ENCODE measurements around the gene TEX53.

TEX53 gene

GRCh38 chr9:114653556-114654159 is 3.9 kb downstream of the TEX53 start:
- no peak overlapping the region for H3K4me2 ChIP-seq (ENCODE audit: low read length)
- H3K79me2 ChIP-seq: no peaks in the 10 kb centered on the region
- no peaks in the 10 kb centered on the region for H3K27me3 ChIP-seq (ENCODE audit: control insufficient read depth, insufficient read depth, low read length)
- no peaks in the 10 kb centered on the region for H3K9me3 ChIP-seq (ENCODE audit: control insufficient read depth, low read length)
- H3K4me3 ChIP-seq (ENCODE audit: low read depth, low read length): no peak overlapping the region
- H3K27ac ChIP-seq: no peak overlapping the region
- TF ChIP-seq CTCF (IDR thresholded peaks at IDR 0.05): peak; percentile 78
- no peaks in the 10 kb centered on the region for H3K36me3 ChIP-seq (ENCODE audit: control insufficient read depth, insufficient read depth, low read length)
- H3K9ac ChIP-seq: no peak overlapping the region
- H2AFZ ChIP-seq: no peak overlapping the region
- H3K4me1 ChIP-seq: no peaks in the 10 kb centered on the region

- Histone ChIP-seq H3K4me3 (ENCODE audit: low read depth, low read length) (no peak overlapping the region), H3K27ac (no peak overlapping the region), H3K4me2 (ENCODE audit: low read length) (no peak overlapping the region), H3K9ac (no peak overlapping the region), H3K9me3 (ENCODE audit: control insufficient read depth, low read length) (no peaks in the 10 kb centered on the region), H3K27me3 (ENCODE audit: control insufficient read depth, insufficient read depth, low read length) (no peaks in the 10 kb centered on the region), H2AFZ (no peak overlapping the region), H3K4me1 (no peaks in the 10 kb centered on the region), H3K79me2 (no peaks in the 10 kb centered on the region), H3K36me3 (ENCODE audit: control insufficient read depth, insufficient read depth, low read length) (no peaks in the 10 kb centered on the region)
- no peak for TF ChIP-seq CTCF (IDR thresholded peaks at IDR 0.05)
Measured at GRCh38 chr9:114652776-114653555, 4.6 kb downstream of the TEX53 start.

GRCh38 chr9:114643896-114644295 is 13.7 kb downstream of the TEX53 start:
- H3K4me1 ChIP-seq: no peaks in the 10 kb centered on the region
- H3K4me2 ChIP-seq (ENCODE audit: low read length): no peak overlapping the region
- H3K36me3 ChIP-seq (ENCODE audit: control insufficient read depth, insufficient read depth, low read length): no peaks in the 10 kb centered on the region
- no peak overlapping the region for H2AFZ ChIP-seq
- no peak overlapping the region for H3K4me3 ChIP-seq (ENCODE audit: low read depth, low read length)
- no peaks in the 10 kb centered on the region for H3K27me3 ChIP-seq (ENCODE audit: control insufficient read depth, insufficient read depth, low read length)
- H3K27ac ChIP-seq: no peak overlapping the region
- TF ChIP-seq CTCF (IDR thresholded peaks at IDR 0.05): no peak
- H3K79me2 ChIP-seq: no peaks in the 10 kb centered on the region
- H3K9ac ChIP-seq: no peak overlapping the region
- H3K9me3 ChIP-seq (ENCODE audit: control insufficient read depth, low read length): no peaks in the 10 kb centered on the region

- Histone ChIP-seq H3K27me3 (ENCODE audit: control insufficient read depth, insufficient read depth, low read length) (no peaks in the 10 kb centered on the region), H3K27ac (no peak overlapping the region), H3K4me1 (no peaks in the 10 kb centered on the region), H3K4me3 (ENCODE audit: low read depth, low read length) (no peak overlapping the region), H3K79me2 (no peaks in the 10 kb centered on the region), H3K9ac (no peak overlapping the region), H3K9me3 (ENCODE audit: control insufficient read depth, low read length) (no peaks in the 10 kb centered on the region), H2AFZ (no peak overlapping the region), H3K36me3 (ENCODE audit: control insufficient read depth, insufficient read depth, low read length) (no peaks in the 10 kb centered on the region), H3K4me2 (ENCODE audit: low read length) (no peak overlapping the region)
- no peak for TF ChIP-seq CTCF (IDR thresholded peaks at IDR 0.05)
Measured at GRCh38 chr9:114643001-114643400, 14.6 kb downstream of the TEX53 start.
